Activated CD8-positive, alpha-beta T cell treated with anti-CD3 and anti-CD28 coated beads for 36 hours (primary cell): ENCODE data around the gene SLC6A2. TPM values are rescaled to one million over a fixed set of nuclear protein-coding genes. Genes with fewer than 3 reads are reported as not detected.

ENCODE experiments used
- ATAC-seq: fragments of 200-7000 bp; cut with Tn5 transposase; one replicate; pipeline ENCODE4 v1.10.0; 2021; ENCODE audit warnings: mild to moderate bottlenecking, moderate library complexity
- CTCF ChIA-PET: fragments of 350-600 bp; sonication (Branson Sonifier 250); formaldehyde crosslinking; loops from one replicate; lab custom pipeline; 2021; ENCODE audit warnings: antibody characterized with exemption; lab: Charles Lee
- POLR2A ChIA-PET: fragments of 350-600 bp; sonication (Branson Sonifier 250); formaldehyde crosslinking; loops from one replicate; lab custom pipeline; 2021; ENCODE audit warnings: antibody characterized with exemption; lab: Charles Lee
- DNase-seq: peaks from one replicate; pipeline ENCODE4 v3.0.0-alpha.2; 2020
- H3K27ac Mint-ChIP-seq: one replicate; pipeline ENCODE4 v1.8.0; 2021; ENCODE audit warnings: mild to moderate bottlenecking, mixed read lengths
- H3K27me3 Mint-ChIP-seq: one replicate; pipeline ENCODE4 v1.8.0; 2021; ENCODE audit warnings: mixed read lengths
- H3K36me3 Mint-ChIP-seq: one replicate; pipeline ENCODE4 v1.8.0; 2021; ENCODE audit warnings: low read depth, mixed read lengths
- H3K4me1 Mint-ChIP-seq: one replicate; pipeline ENCODE4 v1.8.0; 2021; ENCODE audit warnings: low read depth, mixed read lengths
- H3K4me3 Mint-ChIP-seq: one replicate; pipeline ENCODE4 v1.8.0; 2021; ENCODE audit warnings: mild to moderate bottlenecking, moderate library complexity, mixed read lengths
- H3K9me3 Mint-ChIP-seq: one replicate; pipeline ENCODE4 v1.8.0; 2021; ENCODE audit warnings: mixed read lengths
- CTCF ChIP-seq: fragments of 200-600 bp; IDR thresholded peaks from one replicate; pipeline ENCODE4 v1.8.0; 2022; ENCODE audit warnings: antibody characterized with exemption, mild to moderate bottlenecking
- intact Hi-C: fragments of 100-400 bp; cut with micrococcal nuclease; formaldehyde crosslinking; loops from one replicate; pipeline ENCODE4 v1.10.0; 2022
- total RNA-seq, 2 experiments: library from RNA; stranded (reverse); gene quantifications; one replicate each; pipeline ENCODE4 v1.2.3, GENCODE V29; 2021

SLC6A2 gene
- total RNA-seq, 2 experiments from 2014 or later = not detected

- no peaks in the 10 kb centered on the region for H3K4me1 Mint-ChIP-seq
- no peak overlapping the region for H3K27ac Mint-ChIP-seq
- no peaks in the 10 kb centered on the region for H3K9me3 Mint-ChIP-seq
- TF ChIP-seq CTCF = no peak
- ChIA-PET CTCF (interaction anchor here (6.2 kb wide), 1 partner anchor 231 kb away, joined by 44 read pairs; no protein-coding TSS in a partner anchor), POLR2A (no interaction called here)
- no peak overlapping the region for H3K4me3 Mint-ChIP-seq
- peaks cover 3% of the 10 kb centered on the region for H3K27me3 Mint-ChIP-seq
- intact Hi-C loops = no loop called here
- H3K36me3 Mint-ChIP-seq = no peaks in the 10 kb centered on the region
- no peak for ATAC-seq
- DNase-seq = no peak
These were observed 39.8 kb downstream of the SLC6A2 start for GRCh38 chr16:55695595-55695994.

- ChIA-PET CTCF (interaction anchor here (0.9 to 6.2 kb wide), 2 partner anchors 76 to 233 kb away, joined by 3 to 44 read pairs; no protein-coding TSS in a partner anchor), POLR2A (no interaction called here)
- H3K36me3 Mint-ChIP-seq = no peaks in the 10 kb centered on the region
These were observed 42.1 kb downstream of the SLC6A2 start for GRCh38 chr16:55697867-55698266.

GRCh38 chr16:55698331-55698730, 42.5 kb downstream of the SLC6A2 start:
- Mint-ChIP-seq H3K9me3 (no peaks in the 10 kb centered on the region), H3K27me3 (peaks cover 3% of the 10 kb centered on the region), H3K4me1 (peaks cover 6% of the 10 kb centered on the region), H3K4me3 (no peak overlapping the region), H3K36me3 (no peaks in the 10 kb centered on the region), H3K27ac (no peak overlapping the region)
- DNase-seq (no peak), ATAC-seq (no peak)
- intact Hi-C loops = no loop called here
- ChIA-PET POLR2A (no interaction called here), CTCF (interaction anchor here (0.7 to 6.2 kb wide), 3 partner anchors 76 to 234 kb away, joined by 3 to 44 read pairs (median 3); no protein-coding TSS in a partner anchor)
- no peak for TF ChIP-seq CTCF

More at GRCh38 chr16:55697867-55698266, 42.1 kb downstream of the SLC6A2 start:
- no peak overlapping the region for H3K4me3 Mint-ChIP-seq
- peaks cover 2% of the 10 kb centered on the region for H3K4me1 Mint-ChIP-seq
- H3K27me3 Mint-ChIP-seq = peaks cover 3% of the 10 kb centered on the region
- intact Hi-C loops = no loop called here
- no peak for TF ChIP-seq CTCF
- DNase-seq = no peak
- no peak for ATAC-seq
- no peak overlapping the region for H3K27ac Mint-ChIP-seq
- H3K9me3 Mint-ChIP-seq = no peaks in the 10 kb centered on the region

GRCh38 chr16:55698946-55699345, 43.2 kb downstream of the SLC6A2 start:
- ATAC-seq (no peak), DNase-seq (no peak)
- Mint-ChIP-seq H3K4me1 (peaks cover 6% of the 10 kb centered on the region), H3K4me3 (no peak overlapping the region), H3K27me3 (peaks cover 3% of the 10 kb centered on the region), H3K36me3 (no peaks in the 10 kb centered on the region), H3K9me3 (no peaks in the 10 kb centered on the region), H3K27ac (no peak overlapping the region)
- CTCF ChIA-PET = interaction anchor here (0.7 to 6.2 kb wide), 3 partner anchors 77 to 234 kb away, joined by 3 to 44 read pairs (median 3); no protein-coding TSS in a partner anchor
- intact Hi-C loops = no loop called here
- POLR2A ChIA-PET = no interaction called here
- TF ChIP-seq CTCF = no peak

- no peaks in the 10 kb centered on the region for H3K9me3 Mint-ChIP-seq
- no peaks in the 10 kb centered on the region for H3K36me3 Mint-ChIP-seq
- H3K4me3 Mint-ChIP-seq = no peak overlapping the region
- intact Hi-C loops = no loop called here
- ChIA-PET POLR2A (no interaction called here), CTCF (interaction anchor here (6.2 kb wide), 1 partner anchor 235 kb away, joined by 44 read pairs; no protein-coding TSS in a partner anchor)
- ATAC-seq (no peak), DNase-seq (no peak)
- H3K27ac Mint-ChIP-seq = no peak overlapping the region
- peaks cover 6% of the 10 kb centered on the region for H3K4me1 Mint-ChIP-seq
- H3K27me3 Mint-ChIP-seq = peaks cover 3% of the 10 kb centered on the region
- no peak for TF ChIP-seq CTCF
These were observed 43.8 kb downstream of the SLC6A2 start for GRCh38 chr16:55699616-55700015.
